HCT116 (cell line): ENCODE measurements around the gene TKTL1. TPM values are rescaled to one million over a fixed set of nuclear protein-coding genes. Genes with fewer than 3 reads are reported as not detected.

Experiments used
- ATAC-seq: fragments of 200-7000 bp; cut with Tn5 transposase; 2 replicates; pipeline ENCODE4 v1.9.1; 2020; ENCODE audit warnings: mild to moderate bottlenecking, moderate library complexity
- BruUV-seq: library from RNA; stranded (reverse); fragments of 400-500 nt; replicated peaks from 2 replicates; lab custom pipeline; 2021; lab: Mats Ljungman, UMichigan
- CTCF ChIA-PET: fragments of 300-600 bp; sonication (Branson Sonifier 250); formaldehyde crosslinking; loops from one replicate; lab custom pipeline; 2021; ENCODE audit warnings: antibody characterized with exemption; lab: Charles Lee
- POLR2A ChIA-PET: fragments of 300-600, 350-600 bp; sonication (Branson Sonifier 250); formaldehyde crosslinking; loops from one replicate; lab custom pipeline; 2021; ENCODE audit warnings: antibody characterized with exemption; lab: Charles Lee
- RAD21 ChIA-PET, 2 experiments: fragments of 300-600 bp; sonication (Branson Sonifier 250); formaldehyde crosslinking; loops; one replicate each; lab custom pipeline; 2023; ENCODE audit warnings: low total read pairs in 2 of 2; ENCODE audit not compliant: uncharacterized antibody in 2 of 2, unreplicated experiment in 2 of 2, low non-redundant PET in 1 of 2; lab: Charles Lee
- DNase-seq: peaks from one replicate; pipeline ENCODE4 v3.0.0-alpha.2; 2010; ENCODE audit warnings: low read depth, low spot score
- H2AFZ ChIP-seq: fragments of 200-600 bp; shearing (Covaris generic), sonication (generic); 2 replicates; pipeline ENCODE4 v1.6.1; 2017; ENCODE audit warnings: low read depth, mixed run types, mixed read lengths, antibody characterized with exemption, low read length; ENCODE audit not compliant: poor library complexity, severe bottlenecking
- H3K27ac ChIP-seq: 2 replicates; pipeline ENCODE4 v1.5.1; 2012; ENCODE audit warnings: low read depth, low read length
- H3K27me3 ChIP-seq: fragments of 200-600 bp; sonication (generic); 2 replicates; pipeline ENCODE4 v1.6.1; 2016; ENCODE audit warnings: mixed run types, low read length, mixed read lengths; ENCODE audit not compliant: insufficient read depth
- H3K36me3 ChIP-seq, 2 experiments: fragments of 200-500 bp in 1 of 2; fragments of 200-600 bp in 1 of 2; sonication (Bioruptor generic) in 1 of 2; sonication (generic) in 1 of 2; 2 replicates each; pipeline versions ENCODE4 v1.5.1 to v1.6.1; 2014 to 2016; ENCODE audit warnings: low read length in 2 of 2, inconsistent platforms in 1 of 2, mixed read lengths in 1 of 2, mixed run types in 1 of 2; ENCODE audit not compliant: insufficient read depth in 2 of 2, control insufficient read depth in 1 of 2
- H3K4me1 ChIP-seq, 2 experiments: fragments of 200-600 bp in 1 of 2; sonication (generic) in 1 of 2; 2 replicates each; pipeline versions ENCODE4 v1.5.1 to v1.6.1; 2012 to 2017; ENCODE audit warnings: low read length in 2 of 2, inconsistent platforms in 1 of 2, mild to moderate bottlenecking in 1 of 2, mixed read lengths in 1 of 2, mixed run types in 1 of 2, moderate library complexity in 1 of 2; ENCODE audit not compliant: insufficient read depth in 2 of 2, control insufficient read depth in 1 of 2
- H3K4me2 ChIP-seq: fragments of 200-600 bp; sonication (generic); 2 replicates; pipeline ENCODE4 v1.6.1; 2017; ENCODE audit warnings: mixed run types, low read length, mixed read lengths
- H3K4me3 ChIP-seq, 2 experiments: fragments of 200-600 bp in 1 of 2; sonication (generic) in 1 of 2; replicated peaks in 1 of 2; 2 replicates each; pipeline ENCODE4 v1.5.1; 2011 to 2016; ENCODE audit warnings: low read length in 2 of 2, control low read depth in 1 of 2, low read depth in 1 of 2, mild to moderate bottlenecking in 1 of 2, mixed read lengths in 1 of 2, mixed run types in 1 of 2
- H3K79me2 ChIP-seq: fragments of 200-600 bp; sonication (generic); 2 replicates; pipeline ENCODE4 v1.6.1; 2017; ENCODE audit warnings: mild to moderate bottlenecking, mixed run types, low read length, moderate library complexity, mixed read lengths; ENCODE audit not compliant: insufficient read depth
- H3K9ac ChIP-seq: fragments of 200-600 bp; sonication (generic); 2 replicates; pipeline ENCODE4 v1.6.1; 2016; ENCODE audit warnings: low read length, mixed read lengths
- H3K9me2 ChIP-seq: fragments of 200-600 bp; sonication (generic), shearing (Covaris generic); 2 replicates; pipeline ENCODE4 v1.6.1; 2017; ENCODE audit warnings: mixed run types, mild to moderate bottlenecking, moderate library complexity; ENCODE audit not compliant: insufficient read depth
- H3K9me3 ChIP-seq, 2 experiments: fragments of 200-500 bp in 1 of 2; fragments of 200-600 bp in 1 of 2; sonication (Bioruptor generic) in 1 of 2; sonication (generic) in 1 of 2; 2 replicates each; pipeline ENCODE4 v1.6.1; 2014 to 2017; ENCODE audit warnings: low read length in 2 of 2, mixed read lengths in 2 of 2, inconsistent platforms in 1 of 2, low read depth in 1 of 2, mild to moderate bottlenecking in 1 of 2, mixed run types in 1 of 2, moderate library complexity in 1 of 2; ENCODE audit not compliant: control insufficient read depth in 1 of 2, insufficient read depth in 1 of 2
- H4K20me1 ChIP-seq: fragments of 200-600 bp; sonication (generic), shearing (Covaris generic); 2 replicates; pipeline ENCODE4 v1.6.1; 2017; ENCODE audit warnings: mixed run types, mild to moderate bottlenecking, moderate library complexity; ENCODE audit not compliant: insufficient read depth
- CBX3 ChIP-seq: IDR thresholded peaks from 2 replicates; pipeline ENCODE4 v1.6.1; 2012; ENCODE audit warnings: low read depth
- CEBPB ChIP-seq: IDR thresholded peaks from 2 replicates; pipeline ENCODE4 v1.6.1; 2012; ENCODE audit warnings: low read depth
- EGR1 ChIP-seq: IDR thresholded peaks from 2 replicates; pipeline ENCODE4 v1.6.1; 2012; ENCODE audit warnings: low read depth
- FOSL1 ChIP-seq: IDR thresholded peaks from 2 replicates; pipeline ENCODE4 v1.6.1; 2012; ENCODE audit warnings: low read depth
- RAD21 ChIP-seq: IDR thresholded peaks from 2 replicates; pipeline ENCODE4 v1.6.1; 2012; ENCODE audit warnings: low read depth, mild to moderate bottlenecking
- SIN3A ChIP-seq: IDR thresholded peaks from 2 replicates; pipeline ENCODE4 v1.6.1; 2012; ENCODE audit warnings: low read depth
- SRF ChIP-seq: IDR thresholded peaks from 2 replicates; pipeline ENCODE4 v1.6.1; 2012; ENCODE audit warnings: low read depth
- YY1 ChIP-seq: IDR thresholded peaks from 2 replicates; pipeline ENCODE4 v1.6.1; 2011; ENCODE audit warnings: low read length, low read depth, moderate library complexity, mild to moderate bottlenecking; ENCODE audit not compliant: insufficient replicate concordance; ENCODE audit errors: extremely low read depth
- ZNF274 ChIP-seq: fragments of 200-500 bp; sonication (Bioruptor generic); IDR thresholded peaks from 2 replicates; pipeline ENCODE4 v1.6.1; 2014; ENCODE audit warnings: mild to moderate bottlenecking, low read depth, low read length, inconsistent platforms
- intact Hi-C: fragments of 100-400 bp; cut with micrococcal nuclease; formaldehyde crosslinking; loops from 2 replicates; pipeline ENCODE4 v1.10.0; 2022
- total RNA-seq: library from RNA; stranded (reverse); gene quantifications from one replicate; pipeline ENCODE4 v1.2.1, GENCODE V29; 2021; ENCODE audit not compliant: unreplicated experiment
- TF ChIP-seq, protein P1 (sequence below): IDR thresholded peaks from 2 replicates; pipeline ENCODE4 v1.6.1; 2012

The TKTL1 gene
- total RNA-seq, 1 experiment from 2014 or later, result 0.34 TPM

DNA sequence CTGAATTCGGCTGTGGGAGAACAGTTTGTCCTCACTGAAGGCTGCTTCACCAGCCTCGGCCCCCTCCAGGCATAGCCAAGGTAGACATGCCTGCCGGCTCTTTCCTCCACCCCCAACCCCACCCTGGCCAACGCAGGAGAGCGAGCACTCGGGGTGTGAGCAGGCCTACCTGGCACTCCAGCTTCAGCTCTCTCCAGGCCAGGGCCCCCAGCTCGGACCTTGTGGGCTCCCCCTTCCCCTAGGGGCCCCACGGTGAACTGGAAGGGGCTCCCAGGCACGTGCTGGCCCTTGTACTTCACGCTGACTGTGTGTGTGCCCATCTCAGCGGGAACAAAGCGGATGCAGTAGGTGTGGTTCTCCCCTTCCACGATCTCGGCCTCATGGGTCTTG is 56.4 kb downstream of the TKTL1 start:
- no peaks in the 10 kb centered on the region for H4K20me1 ChIP-seq
- H3K27me3 ChIP-seq, result no peaks in the 10 kb centered on the region
- no peak overlapping the region for H3K9ac ChIP-seq
- no peak overlapping the region for H3K4me2 ChIP-seq
- no peaks in the 10 kb centered on the region for H3K4me1 ChIP-seq
- intact Hi-C loops, result no loop called here
- no peak for DNase-seq
- no peaks in the 10 kb centered on the region for H3K9me2 ChIP-seq
- no peak overlapping the region for H3K27ac ChIP-seq
- H3K4me3 ChIP-seq, result no peak overlapping the region
- no TSS peak for BruUV-seq
- H3K79me2 ChIP-seq, result no peaks in the 10 kb centered on the region
- TF ChIP-seq SIN3A (no peak), CEBPB (no peak), YY1 (no peak), RAD21 (no peak)
- TF ChIP-seq, protein P1, sequence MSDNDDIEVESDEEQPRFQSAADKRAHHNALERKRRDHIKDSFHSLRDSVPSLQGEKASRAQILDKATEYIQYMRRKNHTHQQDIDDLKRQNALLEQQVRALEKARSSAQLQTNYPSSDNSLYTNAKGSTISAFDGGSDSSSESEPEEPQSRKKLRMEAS, result no peak
- TF ChIP-seq, all 23 proteins: peak for 0
- no peak overlapping the region for H2AFZ ChIP-seq
- ChIA-PET CTCF (no interaction called here), RAD21 (no interaction called here), POLR2A (no interaction called here)
- ATAC-seq, result no peak
- H3K9me3 ChIP-seq, result no peaks in the 10 kb centered on the region
- H3K36me3 ChIP-seq, result peaks cover 6 to 8% of the 10 kb centered on the region in 2 experiments; a peak in 2 of 4 replicates

GRCh38 chrX:154352466-154352865 is 56.9 kb downstream of the TKTL1 start:
- RAD21 ChIA-PET, result no interaction called here
- POLR2A ChIA-PET, result no interaction called here
- no peaks in the 10 kb centered on the region for H3K4me1 ChIP-seq
- H3K9me2 ChIP-seq, result no peaks in the 10 kb centered on the region
- no peak for DNase-seq
- no peaks in the 10 kb centered on the region for H3K79me2 ChIP-seq
- no peak for ATAC-seq
- CTCF ChIA-PET, result no interaction called here
- no peak overlapping the region for H3K4me3 ChIP-seq
- no peaks in the 10 kb centered on the region for H4K20me1 ChIP-seq
- H3K36me3 ChIP-seq, result peaks cover 6 to 8% of the 10 kb centered on the region in 2 experiments; a peak in 2 of 4 replicates
- no peak overlapping the region for H3K9ac ChIP-seq
- H2AFZ ChIP-seq, result no peak overlapping the region
- intact Hi-C loops, result no loop called here
- H3K27me3 ChIP-seq, result no peaks in the 10 kb centered on the region
- H3K27ac ChIP-seq, result no peak overlapping the region
- H3K9me3 ChIP-seq, result no peaks in the 10 kb centered on the region
- TSS peak; percentile 37 for BruUV-seq
- TF ChIP-seq FOSL1 (no peak), ZNF274 (no peak), EGR1 (no peak), CBX3 (no peak), SRF (no peak)
- H3K4me2 ChIP-seq, result no peak overlapping the region
